ENCODE data around the gene TEF. TPM values are rescaled to one million over a fixed set of nuclear protein-coding genes. Genes with fewer than 3 reads are reported as not detected.
"Not testable (repeated sequence)": the region's sequence is repeated elsewhere in the genome, so short reads cannot be mapped to it uniquely, and the experiment has no call there.

The TEF gene
- total RNA-seq, 2 experiments from 2014 or later: 6.8 to 7.0 TPM

GRCh38 chr22:41431656-41432055 is 49.9 kb downstream of the TEF start:
- no TSS peak for BruUV-seq (replicated peaks)
- DNase-seq (ENCODE audit: low spot score): no peak
- Histone ChIP-seq H3K36me3 (ENCODE audit: insufficient read depth, low read length) (peaks cover 61% of the 10 kb centered on the region), H3K4me1 (ENCODE audit: insufficient read depth, low read length, poor library complexity, severe bottlenecking) (no peaks in the 10 kb centered on the region), H3K4me2 (ENCODE audit: low read length) (no peak overlapping the region), H3K27ac (ENCODE audit: low read depth, low read length, poor library complexity, severe bottlenecking) (no peak overlapping the region), H3K9me3 (ENCODE audit: low read length) (no peaks in the 10 kb centered on the region), H3K79me2 (ENCODE audit: insufficient read depth, low read depth, low read length) (peaks cover 8% of the 10 kb centered on the region; the same call in 1 of the 2 replicates), H2AFZ (ENCODE audit: low read length) (no peak overlapping the region), H3K9me2 (ENCODE audit: insufficient read depth, low read length) (no peaks in the 10 kb centered on the region), H3K4me3 (ENCODE audit: low read depth, low read length, poor library complexity, severe bottlenecking) (no peak overlapping the region), H4K20me1 (ENCODE audit: insufficient read depth, low read length) (no peaks in the 10 kb centered on the region)
- TF ChIP-seq EZH2phosphoT487 (IDR thresholded peaks at IDR 0.05; ENCODE audit: borderline replicate concordance, low read depth, low read length) (no peak), CTCF (conservative IDR thresholded peaks at IDR 0.05; ENCODE audit: low read length) (no peak)
- intact Hi-C loops (cut with micrococcal nuclease; ENCODE audit: unreplicated experiment): no loop called here
- ChIA-PET POLR2A (no interaction called here), CTCF (ENCODE audit: unreplicated experiment) (no interaction called here)

- H3K79me2 ChIP-seq (ENCODE audit: insufficient read depth, low read depth, low read length); H4K20me1 ChIP-seq (ENCODE audit: insufficient read depth, low read length); H3K27ac ChIP-seq (ENCODE audit: low read depth, low read length, poor library complexity, severe bottlenecking); intact Hi-C loops (cut with micrococcal nuclease; ENCODE audit: unreplicated experiment); H3K9me3 ChIP-seq (ENCODE audit: low read length); CTCF ChIA-PET (ENCODE audit: unreplicated experiment); DNase-seq (ENCODE audit: low spot score); H3K4me3 ChIP-seq (ENCODE audit: low read depth, low read length, poor library complexity, severe bottlenecking); H3K4me1 ChIP-seq (ENCODE audit: insufficient read depth, low read length, poor library complexity, severe bottlenecking); H3K4me2 ChIP-seq (ENCODE audit: low read length); H2AFZ ChIP-seq (ENCODE audit: low read length); H3K9me2 ChIP-seq (ENCODE audit: insufficient read depth, low read length); POLR2A ChIA-PET: not testable (repeated sequence)
- TSS peak; percentile 64 for BruUV-seq (replicated peaks)
- peaks cover 73% of the 10 kb centered on the region for H3K36me3 ChIP-seq (ENCODE audit: insufficient read depth, low read length)
Measured at GRCh38 chr22:41433480-41433879, 51.7 kb downstream of the TEF start.

GRCh38 chr22:41434361-41435003 is 52.7 kb downstream of the TEF start:
- H3K27ac ChIP-seq (ENCODE audit: low read depth, low read length, poor library complexity, severe bottlenecking); H2AFZ ChIP-seq (ENCODE audit: low read length); H3K9me2 ChIP-seq (ENCODE audit: insufficient read depth, low read length); DNase-seq (ENCODE audit: low spot score); intact Hi-C loops (cut with micrococcal nuclease; ENCODE audit: unreplicated experiment); BruUV-seq (replicated peaks); POLR2A ChIA-PET; H3K4me1 ChIP-seq (ENCODE audit: insufficient read depth, low read length, poor library complexity, severe bottlenecking); H3K4me2 ChIP-seq (ENCODE audit: low read length); H4K20me1 ChIP-seq (ENCODE audit: insufficient read depth, low read length); CTCF ChIA-PET (ENCODE audit: unreplicated experiment); H3K9me3 ChIP-seq (ENCODE audit: low read length); H3K4me3 ChIP-seq (ENCODE audit: low read depth, low read length, poor library complexity, severe bottlenecking): not testable (repeated sequence)
- H3K36me3 ChIP-seq (ENCODE audit: insufficient read depth, low read length): peaks cover 83% of the 10 kb centered on the region
- peaks cover 17% of the 10 kb centered on the region; the same call in 1 of the 2 replicates for H3K79me2 ChIP-seq (ENCODE audit: insufficient read depth, low read depth, low read length)

- H3K79me2 ChIP-seq (ENCODE audit: insufficient read depth, low read depth, low read length): peaks cover 18% of the 10 kb centered on the region; the same call in 1 of the 2 replicates
- no peak overlapping the region for H3K4me2 ChIP-seq (ENCODE audit: low read length)
- peaks cover 86% of the 10 kb centered on the region for H3K36me3 ChIP-seq (ENCODE audit: insufficient read depth, low read length)
- no peak for TF ChIP-seq EZH2phosphoT487 (IDR thresholded peaks at IDR 0.05; ENCODE audit: borderline replicate concordance, low read depth, low read length)
- TF ChIP-seq CTCF (conservative IDR thresholded peaks at IDR 0.05; ENCODE audit: low read length): no peak
- ChIA-PET POLR2A (no interaction called here), CTCF (ENCODE audit: unreplicated experiment) (no interaction called here)
- H3K9me2 ChIP-seq (ENCODE audit: insufficient read depth, low read length): no peaks in the 10 kb centered on the region
- H3K4me1 ChIP-seq (ENCODE audit: insufficient read depth, low read length, poor library complexity, severe bottlenecking): no peaks in the 10 kb centered on the region
- H4K20me1 ChIP-seq (ENCODE audit: insufficient read depth, low read length): no peaks in the 10 kb centered on the region; the same call in 1 of the 2 replicates
- no peak overlapping the region for H2AFZ ChIP-seq (ENCODE audit: low read length)
- no TSS peak for BruUV-seq (replicated peaks)
- H3K27ac ChIP-seq (ENCODE audit: low read depth, low read length, poor library complexity, severe bottlenecking): no peak overlapping the region
- H3K4me3 ChIP-seq (ENCODE audit: low read depth, low read length, poor library complexity, severe bottlenecking): no peak overlapping the region
- intact Hi-C loops (cut with micrococcal nuclease; ENCODE audit: unreplicated experiment): no loop called here
- no peaks in the 10 kb centered on the region for H3K9me3 ChIP-seq (ENCODE audit: low read length)
- no peak for DNase-seq (ENCODE audit: low spot score)
Measured at GRCh38 chr22:41435560-41435959, 53.8 kb downstream of the TEF start.
